NCI-H2227 (cell line): Measurements from ENCODE around the gene GORASP2.
A peak's percentile ranks its signal among the peaks of the same experiment; 100 is the strongest.

ENCODE experiments used
- DNase-seq: peaks from one replicate; lab custom pipeline; 2025; ENCODE audit not compliant: unreplicated experiment; lab: John Stamatoyannopoulos, UW

GORASP2 gene

GRCh38 chr2:170963386-170963785, 34.3 kb downstream of the GORASP2 start:
- no peak for DNase-seq

- peak; percentile 41 for DNase-seq
Observed at GRCh38 chr2:170965446-170966225, 36.6 kb downstream of the GORASP2 start.

- peak; percentile 15 for DNase-seq
Observed at GRCh38 chr2:170966648-170967396, 37.8 kb downstream of the GORASP2 start.

GRCh38 chr2:170967553-170967952, 38.5 kb downstream of the GORASP2 start:
- DNase-seq: no peak

GRCh38 chr2:170968205-170969003, 39.4 kb downstream of the GORASP2 start:
- DNase-seq: no peak

- no peak for DNase-seq
Observed at GRCh38 chr2:170969030-170969429, 40.0 kb downstream of the GORASP2 start.

GRCh38 chr2:170969872-170970496, 40.9 kb downstream of the GORASP2 start:
- peak; percentile 56 for DNase-seq

GRCh38 chr2:170971071-170971470, 42.0 kb downstream of the GORASP2 start:
- DNase-seq: no peak

- DNase-seq: peak; percentile 54
Observed at GRCh38 chr2:170972296-170973224, 43.5 kb downstream of the GORASP2 start.

GRCh38 chr2:170973225-170973491, 44.1 kb downstream of the GORASP2 start:
- no peak for DNase-seq

- DNase-seq: peak; percentile 98
Observed at GRCh38 chr2:170973492-170974303, 44.6 kb downstream of the GORASP2 start.

- peak; percentile 63 for DNase-seq
Observed at GRCh38 chr2:170974304-170974993, 45.4 kb downstream of the GORASP2 start.

- no peak for DNase-seq
Observed at GRCh38 chr2:170975127-170975942, 46.3 kb downstream of the GORASP2 start.

GRCh38 chr2:170975943-170976270, 46.9 kb downstream of the GORASP2 start:
- no peak for DNase-seq

GRCh38 chr2:170984079-170984478, 55.0 kb downstream of the GORASP2 start:
- no peak for DNase-seq

- no peak for DNase-seq
Observed at GRCh38 chr2:170985407-170985806, 56.4 kb downstream of the GORASP2 start.

GRCh38 chr2:170986566-170987258, 57.7 kb downstream of the GORASP2 start:
- DNase-seq: no peak
